A549 (cell line): ENCODE data around the gene PELI1.

Experiments used
- CHD2 ChIP-seq: fragments of 150-350 bp; IDR thresholded peaks from 2 replicates; pipeline ENCODE4 v1.6.1; 2014; ENCODE audit warnings: low read length; ENCODE audit not compliant: partially characterized antibody
- EP300 ChIP-seq, 2 experiments: fragments of >200 bp; sonication (Bioruptor Twin); formaldehyde crosslinking; IDR thresholded peaks; 2 replicates in 1 of 2; 3 replicates in 1 of 2; pipeline ENCODE4 v1.6.1; 2016 to 2017
- POLR2A ChIP-seq: IDR thresholded peaks from 2 replicates; pipeline ENCODE4 v1.6.1; 2012; ENCODE audit warnings: mild to moderate bottlenecking, low read length
- RFX5 ChIP-seq: fragments of 450-650 bp; IDR thresholded peaks from 2 replicates; pipeline ENCODE4 v1.7.1; 2014; ENCODE audit warnings: antibody characterized with exemption, mild to moderate bottlenecking, moderate library complexity
- TF ChIP-seq, protein P1 (sequence below): fragments of >200 bp; sonication (Bioruptor Twin); formaldehyde crosslinking; IDR thresholded peaks from 3 replicates; pipeline ENCODE4 v1.5.1; 2016
- TF ChIP-seq, protein P2 (sequence below): fragments of 200-600 bp; sonication (generic); IDR thresholded peaks from 2 replicates; pipeline ENCODE4 v1.6.1; 2016; ENCODE audit warnings: antibody characterized with exemption, mild to moderate bottlenecking, moderate library complexity

DNA sequence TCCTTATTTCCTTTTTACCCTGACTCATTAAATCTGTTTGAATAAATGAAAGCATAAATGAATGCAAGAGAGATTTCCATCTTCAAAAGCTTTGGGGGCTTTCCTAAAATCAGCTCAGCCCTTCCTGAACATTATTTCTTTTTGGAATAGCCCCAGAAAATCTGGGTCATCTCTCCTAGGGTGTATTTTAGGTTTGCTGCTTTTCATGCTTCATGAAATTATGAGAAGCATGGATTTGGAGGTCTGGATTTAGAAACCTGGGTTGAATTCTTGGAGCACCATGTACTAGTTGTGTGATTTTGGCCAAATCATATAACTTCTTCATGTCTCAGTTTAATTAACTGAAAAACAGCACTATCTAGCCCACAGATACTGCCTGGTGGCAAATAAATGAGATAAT is 24.0 kb upstream of the PELI1 start:
- TF ChIP-seq, protein P1, sequence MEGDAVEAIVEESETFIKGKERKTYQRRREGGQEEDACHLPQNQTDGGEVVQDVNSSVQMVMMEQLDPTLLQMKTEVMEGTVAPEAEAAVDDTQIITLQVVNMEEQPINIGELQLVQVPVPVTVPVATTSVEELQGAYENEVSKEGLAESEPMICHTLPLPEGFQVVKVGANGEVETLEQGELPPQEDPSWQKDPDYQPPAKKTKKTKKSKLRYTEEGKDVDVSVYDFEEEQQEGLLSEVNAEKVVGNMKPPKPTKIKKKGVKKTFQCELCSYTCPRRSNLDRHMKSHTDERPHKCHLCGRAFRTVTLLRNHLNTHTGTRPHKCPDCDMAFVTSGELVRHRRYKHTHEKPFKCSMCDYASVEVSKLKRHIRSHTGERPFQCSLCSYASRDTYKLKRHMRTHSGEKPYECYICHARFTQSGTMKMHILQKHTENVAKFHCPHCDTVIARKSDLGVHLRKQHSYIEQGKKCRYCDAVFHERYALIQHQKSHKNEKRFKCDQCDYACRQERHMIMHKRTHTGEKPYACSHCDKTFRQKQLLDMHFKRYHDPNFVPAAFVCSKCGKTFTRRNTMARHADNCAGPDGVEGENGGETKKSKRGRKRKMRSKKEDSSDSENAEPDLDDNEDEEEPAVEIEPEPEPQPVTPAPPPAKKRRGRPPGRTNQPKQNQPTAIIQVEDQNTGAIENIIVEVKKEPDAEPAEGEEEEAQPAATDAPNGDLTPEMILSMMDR, result no peak
- TF ChIP-seq, protein P2, sequence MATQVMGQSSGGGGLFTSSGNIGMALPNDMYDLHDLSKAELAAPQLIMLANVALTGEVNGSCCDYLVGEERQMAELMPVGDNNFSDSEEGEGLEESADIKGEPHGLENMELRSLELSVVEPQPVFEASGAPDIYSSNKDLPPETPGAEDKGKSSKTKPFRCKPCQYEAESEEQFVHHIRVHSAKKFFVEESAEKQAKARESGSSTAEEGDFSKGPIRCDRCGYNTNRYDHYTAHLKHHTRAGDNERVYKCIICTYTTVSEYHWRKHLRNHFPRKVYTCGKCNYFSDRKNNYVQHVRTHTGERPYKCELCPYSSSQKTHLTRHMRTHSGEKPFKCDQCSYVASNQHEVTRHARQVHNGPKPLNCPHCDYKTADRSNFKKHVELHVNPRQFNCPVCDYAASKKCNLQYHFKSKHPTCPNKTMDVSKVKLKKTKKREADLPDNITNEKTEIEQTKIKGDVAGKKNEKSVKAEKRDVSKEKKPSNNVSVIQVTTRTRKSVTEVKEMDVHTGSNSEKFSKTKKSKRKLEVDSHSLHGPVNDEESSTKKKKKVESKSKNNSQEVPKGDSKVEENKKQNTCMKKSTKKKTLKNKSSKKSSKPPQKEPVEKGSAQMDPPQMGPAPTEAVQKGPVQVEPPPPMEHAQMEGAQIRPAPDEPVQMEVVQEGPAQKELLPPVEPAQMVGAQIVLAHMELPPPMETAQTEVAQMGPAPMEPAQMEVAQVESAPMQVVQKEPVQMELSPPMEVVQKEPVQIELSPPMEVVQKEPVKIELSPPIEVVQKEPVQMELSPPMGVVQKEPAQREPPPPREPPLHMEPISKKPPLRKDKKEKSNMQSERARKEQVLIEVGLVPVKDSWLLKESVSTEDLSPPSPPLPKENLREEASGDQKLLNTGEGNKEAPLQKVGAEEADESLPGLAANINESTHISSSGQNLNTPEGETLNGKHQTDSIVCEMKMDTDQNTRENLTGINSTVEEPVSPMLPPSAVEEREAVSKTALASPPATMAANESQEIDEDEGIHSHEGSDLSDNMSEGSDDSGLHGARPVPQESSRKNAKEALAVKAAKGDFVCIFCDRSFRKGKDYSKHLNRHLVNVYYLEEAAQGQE, result no peak
- TF ChIP-seq EP300 (IDR thresholded peaks at IDR 0.05) (no peak), POLR2A (no peak), RFX5 (no peak), CHD2 (no peak)
